Stimulated activated memory B cell treated with anti-CD40 and anti-IgM and Interleukin-4, amounts not matched to agents 10 μg/mL and 1 μg/mL and 100 μg/mL, for 72 hours (primary cell): ENCODE data around the gene STKLD1.
"Not testable (repeated sequence)": the region's sequence is repeated elsewhere in the genome, so short reads cannot be mapped to it uniquely, and the experiment has no call there.

Source experiments
- ATAC-seq: fragments of 150-1000 bp; cut with Tn5 transposase; 2 replicates; pipeline ENCODE4 v1.10.0; 2021
- H3K27ac Mint-ChIP-seq: one replicate; pipeline ENCODE4 v1.8.0; 2022; ENCODE audit warnings: mild to moderate bottlenecking, mixed read lengths
- H3K27me3 Mint-ChIP-seq: one replicate; pipeline ENCODE4 v1.8.0; 2022; ENCODE audit warnings: mixed read lengths
- H3K36me3 Mint-ChIP-seq: one replicate; pipeline ENCODE4 v1.8.0; 2022; ENCODE audit warnings: mixed read lengths
- H3K4me1 Mint-ChIP-seq: one replicate; pipeline ENCODE4 v1.8.0; 2022; ENCODE audit warnings: mixed read lengths
- H3K4me3 Mint-ChIP-seq: one replicate; pipeline ENCODE4 v1.8.0; 2022; ENCODE audit warnings: mild to moderate bottlenecking, moderate library complexity, mixed read lengths
- H3K9me3 Mint-ChIP-seq: one replicate; pipeline ENCODE4 v1.8.0; 2022; ENCODE audit warnings: mixed read lengths

STKLD1 gene

DNA sequence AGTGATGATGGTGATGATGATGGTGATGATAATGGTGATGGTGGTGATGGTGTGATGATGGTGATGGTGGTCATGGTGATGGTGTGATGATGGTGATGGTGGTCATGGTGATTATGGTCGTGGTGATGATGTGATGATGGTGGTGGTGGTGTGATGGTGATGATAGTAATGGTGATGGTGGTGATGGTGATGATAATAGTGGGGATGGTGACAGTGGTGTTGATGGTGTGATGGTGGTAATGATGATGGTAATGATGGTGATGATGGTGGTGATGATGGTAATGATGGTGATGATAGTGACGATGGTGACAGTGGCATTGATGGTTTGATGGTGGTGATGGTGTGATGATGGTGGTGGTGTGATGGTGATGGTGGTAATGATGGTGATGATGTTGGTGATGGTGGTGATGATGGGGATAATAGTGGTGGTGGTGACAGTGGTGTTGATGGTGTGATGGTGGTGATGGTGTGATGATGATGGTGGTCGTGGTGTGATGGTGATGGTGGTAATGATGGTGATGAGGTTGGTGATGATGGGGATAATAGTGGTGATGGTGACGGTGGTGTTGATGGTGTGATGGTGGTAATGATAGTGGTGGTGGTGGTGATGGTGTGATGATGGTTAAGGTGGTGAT lies 6.5 kb downstream of the STKLD1 start:
- no peaks in the 10 kb centered on the region for H3K4me1 Mint-ChIP-seq
- no peaks in the 10 kb centered on the region for H3K27me3 Mint-ChIP-seq
- H3K27ac Mint-ChIP-seq = no peak overlapping the region
- no peak overlapping the region for H3K4me3 Mint-ChIP-seq
- no peaks in the 10 kb centered on the region for H3K36me3 Mint-ChIP-seq
- H3K9me3 Mint-ChIP-seq = no peaks in the 10 kb centered on the region
- ATAC-seq = no peak

DNA sequence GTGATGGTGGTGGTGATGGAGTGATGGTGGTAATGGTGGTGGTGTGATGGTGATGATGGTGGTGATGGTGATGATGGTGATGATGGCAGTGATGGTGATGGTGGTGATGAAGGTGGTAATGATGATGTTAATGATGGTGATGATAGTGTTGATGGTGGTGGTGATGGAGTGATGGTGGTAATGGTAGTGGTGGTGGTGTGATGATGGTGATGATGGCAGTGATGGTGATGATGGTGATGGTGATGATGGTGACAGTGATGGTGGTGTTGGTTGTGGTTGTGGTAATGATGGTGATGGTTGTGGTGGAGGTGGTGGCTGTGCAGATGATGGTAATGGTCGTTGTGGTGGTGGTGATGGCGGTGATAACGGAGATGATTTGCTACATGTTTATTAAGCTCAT lies 7.3 kb downstream of the STKLD1 start:
- Mint-ChIP-seq H3K36me3 (no peaks in the 10 kb centered on the region), H3K4me1 (no peaks in the 10 kb centered on the region), H3K4me3 (no peak overlapping the region), H3K9me3 (no peaks in the 10 kb centered on the region), H3K27me3 (no peaks in the 10 kb centered on the region), H3K27ac (no peak overlapping the region)
- no peak for ATAC-seq

DNA sequence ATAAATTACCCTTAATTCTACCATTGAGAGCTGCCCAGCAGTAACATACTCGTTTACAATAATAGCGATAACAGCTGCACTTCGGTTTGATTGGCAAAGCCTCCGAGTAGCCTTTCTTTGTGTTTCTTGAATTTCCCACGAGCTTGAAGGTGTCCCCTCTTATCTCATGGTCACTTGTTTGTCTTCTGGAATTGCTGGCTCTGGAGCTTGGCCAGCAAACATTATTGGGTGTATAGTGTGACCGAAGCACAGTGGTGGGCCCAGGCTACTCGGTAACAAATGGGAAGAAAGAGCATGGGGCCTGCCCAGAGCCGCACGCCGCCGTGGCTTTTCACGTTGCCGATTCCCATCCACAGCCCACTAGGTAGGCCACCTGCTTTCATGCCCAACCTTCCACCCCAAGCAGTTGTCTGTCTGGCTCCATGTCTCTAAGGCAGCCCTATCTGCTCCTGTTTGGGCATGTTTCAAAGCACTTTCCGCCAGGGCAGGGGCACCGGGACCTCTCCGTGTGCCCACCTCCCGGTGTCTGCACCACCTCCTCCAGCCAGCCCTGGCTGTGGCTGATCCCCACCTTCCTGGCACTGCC lies 8.7 kb downstream of the STKLD1 start:
- ATAC-seq = no peak
- no peaks in the 10 kb centered on the region for H3K4me1 Mint-ChIP-seq
- H3K9me3 Mint-ChIP-seq = no peaks in the 10 kb centered on the region
- H3K27me3 Mint-ChIP-seq = peaks cover 8% of the 10 kb centered on the region
- no peaks in the 10 kb centered on the region for H3K36me3 Mint-ChIP-seq
- H3K27ac Mint-ChIP-seq = no peak overlapping the region
- no peak overlapping the region for H3K4me3 Mint-ChIP-seq

DNA sequence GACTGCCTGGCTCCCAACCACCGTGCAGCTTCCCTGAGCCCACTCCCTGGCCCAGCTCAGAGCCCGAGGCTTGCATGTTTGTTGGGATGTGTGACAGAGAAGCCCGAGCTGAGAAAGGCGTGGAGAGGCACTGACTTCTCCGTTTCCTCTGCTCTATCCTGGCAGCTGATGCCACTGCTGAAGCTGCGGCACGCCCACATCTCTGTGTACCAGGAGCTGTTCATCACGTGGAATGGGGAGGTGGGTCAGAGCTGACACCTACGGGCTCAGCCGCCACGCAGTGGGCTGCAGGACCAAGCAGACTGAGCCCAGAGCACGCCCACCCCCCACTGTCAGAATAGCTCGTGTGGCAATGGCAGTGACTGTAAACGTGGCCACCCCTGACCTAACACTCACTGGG lies 9.3 kb downstream of the STKLD1 start:
- Mint-ChIP-seq H3K9me3 (no peaks in the 10 kb centered on the region), H3K36me3 (no peaks in the 10 kb centered on the region), H3K27ac (no peak overlapping the region), H3K4me3 (no peak overlapping the region), H3K27me3 (peaks cover 15% of the 10 kb centered on the region), H3K4me1 (no peaks in the 10 kb centered on the region)
- no peak for ATAC-seq

DNA sequence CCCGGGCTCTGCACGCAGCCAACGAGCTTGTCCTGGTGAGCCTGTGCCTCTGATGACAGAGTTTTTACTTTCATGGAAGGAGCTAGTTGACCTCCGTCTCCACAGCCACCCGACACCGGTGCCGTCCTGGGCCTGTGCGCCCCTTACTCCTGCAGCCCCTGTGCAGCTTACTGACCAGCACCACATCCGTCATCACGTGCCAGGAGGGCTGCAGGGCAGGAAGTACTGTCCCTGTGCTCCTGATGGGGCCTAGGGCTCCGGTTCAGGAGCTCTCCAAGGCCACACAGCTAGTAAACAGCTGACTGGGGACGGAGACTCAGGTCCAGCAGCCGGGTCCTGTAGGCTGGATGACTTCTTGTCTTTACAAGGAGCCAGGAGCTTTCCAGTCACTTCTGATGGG lies 10.2 kb downstream of the STKLD1 start:
- Mint-ChIP-seq H3K27me3 (peaks cover 20% of the 10 kb centered on the region), H3K9me3 (no peaks in the 10 kb centered on the region), H3K27ac (no peak overlapping the region), H3K4me3 (no peak overlapping the region), H3K36me3 (no peaks in the 10 kb centered on the region), H3K4me1 (no peaks in the 10 kb centered on the region)
- no peak for ATAC-seq

DNA sequence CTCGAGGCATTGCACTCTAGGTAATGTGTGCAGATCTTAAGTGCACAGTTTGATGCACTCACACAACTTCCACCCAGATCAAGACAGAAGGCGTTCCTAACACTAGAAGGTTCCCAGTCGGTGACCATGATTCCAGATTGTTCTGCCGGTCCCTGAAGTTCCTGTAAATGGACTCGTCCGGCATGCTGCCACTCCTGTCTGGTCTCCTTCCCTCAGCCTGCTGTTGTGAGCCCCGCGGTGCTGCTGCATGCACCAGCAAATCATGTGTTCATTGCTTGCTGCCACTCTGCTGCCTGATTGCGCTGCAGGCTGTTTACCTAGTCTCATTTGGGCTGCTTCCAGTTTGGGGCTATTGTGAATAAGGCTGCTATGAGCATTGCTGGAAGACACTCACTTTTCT lies 11.5 kb downstream of the STKLD1 start:
- peaks cover 3% of the 10 kb centered on the region for H3K9me3 Mint-ChIP-seq
- H3K4me3 Mint-ChIP-seq = no peak overlapping the region
- H3K27me3 Mint-ChIP-seq = peaks cover 30% of the 10 kb centered on the region
- H3K36me3 Mint-ChIP-seq = no peaks in the 10 kb centered on the region
- H3K27ac Mint-ChIP-seq = no peak overlapping the region
- no peak for ATAC-seq
- H3K4me1 Mint-ChIP-seq = no peaks in the 10 kb centered on the region

DNA sequence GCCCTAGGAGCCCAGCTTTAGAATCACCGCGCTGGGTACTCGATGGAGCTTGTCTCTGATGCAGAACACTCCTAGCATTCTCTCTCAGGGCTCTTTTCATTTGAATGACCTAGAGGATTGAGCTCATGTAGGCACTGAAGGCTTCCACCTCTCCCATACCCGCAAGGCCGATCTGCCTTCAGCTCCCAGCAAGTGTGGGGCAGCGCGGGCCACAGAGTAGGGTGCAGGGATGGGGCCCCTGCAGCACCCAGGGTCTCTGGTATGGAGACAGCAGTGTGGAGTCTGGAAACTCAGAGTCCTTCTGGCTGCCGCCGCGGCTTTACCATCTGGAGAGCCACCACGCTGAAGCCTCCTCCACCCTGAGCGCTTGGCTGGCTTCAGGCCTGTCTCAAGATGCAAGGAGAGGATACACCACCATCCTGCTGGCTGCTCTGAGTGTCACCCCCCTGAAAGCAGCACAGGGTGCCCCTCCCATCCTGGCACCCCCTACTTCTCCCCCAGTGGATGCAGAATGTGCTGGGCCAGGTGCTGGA lies 12.9 kb downstream of the STKLD1 start:
- Mint-ChIP-seq H3K9me3 (peaks cover 3% of the 10 kb centered on the region), H3K36me3 (no peaks in the 10 kb centered on the region), H3K27me3 (peaks cover 44% of the 10 kb centered on the region), H3K27ac (no peak overlapping the region), H3K4me3 (no peak overlapping the region), H3K4me1 (no peaks in the 10 kb centered on the region)
- ATAC-seq = no peak

DNA sequence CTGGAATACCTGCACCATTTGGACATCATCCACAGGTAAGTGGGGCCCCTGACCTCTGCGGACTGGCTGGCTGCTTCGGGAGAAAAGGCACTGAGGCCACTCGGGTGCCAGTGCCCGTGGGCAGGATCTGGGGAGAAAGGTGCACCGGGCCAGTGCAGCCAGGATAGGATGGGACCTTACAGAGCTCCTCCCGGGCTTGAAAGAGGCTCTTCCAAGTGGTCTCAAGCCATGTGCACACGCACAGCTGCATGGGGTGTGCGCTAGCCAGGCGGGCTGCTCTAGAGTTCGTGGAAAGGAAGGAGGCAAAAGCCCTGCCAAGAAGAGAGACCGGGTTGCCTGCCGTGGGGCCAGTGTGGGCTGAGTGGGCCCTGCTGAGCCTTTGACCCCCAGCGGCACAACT lies 13.4 kb downstream of the STKLD1 start:
- Mint-ChIP-seq H3K4me3 (no peak overlapping the region), H3K9me3 (peaks cover 3% of the 10 kb centered on the region), H3K36me3 (no peaks in the 10 kb centered on the region), H3K27me3 (peaks cover 49% of the 10 kb centered on the region), H3K4me1 (no peaks in the 10 kb centered on the region), H3K27ac (no peak overlapping the region)
- no peak for ATAC-seq

DNA sequence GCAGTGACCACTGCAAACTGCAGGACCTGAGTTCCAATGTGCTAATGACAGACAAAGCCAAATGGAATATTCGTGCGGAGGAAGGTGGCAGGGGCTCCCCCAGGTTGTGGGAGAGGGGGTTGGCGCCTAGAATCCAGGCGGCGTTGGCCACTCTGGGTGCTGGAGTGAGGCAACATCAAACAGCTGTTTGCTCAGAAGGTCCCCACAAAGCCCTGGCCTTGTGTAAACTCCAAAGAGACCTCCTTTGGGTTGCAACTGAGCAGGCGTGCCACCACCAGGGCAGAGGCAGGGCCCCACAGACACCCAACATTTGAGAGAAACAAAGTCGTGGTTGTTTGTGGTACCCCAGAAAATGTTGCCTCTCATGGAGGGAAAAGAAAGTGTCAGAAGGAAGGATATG lies 14.5 kb downstream of the STKLD1 start:
- Mint-ChIP-seq H3K4me3 (no peak overlapping the region), H3K9me3 (peaks cover 3% of the 10 kb centered on the region), H3K27me3 (peaks cover 61% of the 10 kb centered on the region), H3K27ac (no peak overlapping the region), H3K4me1 (no peaks in the 10 kb centered on the region), H3K36me3 (no peaks in the 10 kb centered on the region)
- no peak for ATAC-seq

DNA sequence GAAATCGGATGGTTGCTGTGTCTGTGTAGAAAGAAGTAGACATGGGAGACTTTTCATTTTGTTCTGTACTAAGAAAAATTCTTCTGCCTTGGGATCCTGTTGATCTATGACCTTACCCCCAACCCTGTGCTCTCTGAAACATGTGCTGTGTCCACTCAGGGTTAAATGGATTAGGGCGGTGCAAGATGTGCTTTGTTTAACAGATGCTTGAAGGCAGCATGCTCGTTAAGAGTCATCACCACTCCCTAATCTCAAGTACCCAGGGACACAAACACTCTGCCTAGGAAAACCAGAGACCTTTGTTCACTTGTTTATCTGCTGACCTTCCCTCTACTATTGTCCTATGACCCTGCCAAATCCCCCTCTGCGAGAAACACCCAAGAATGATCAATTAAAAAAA lies 15.3 kb downstream of the STKLD1 start:
- not testable (repeated sequence) for ATAC-seq, H3K27ac Mint-ChIP-seq, H3K4me3 Mint-ChIP-seq, H3K36me3 Mint-ChIP-seq, H3K9me3 Mint-ChIP-seq, H3K4me1 Mint-ChIP-seq
- H3K27me3 Mint-ChIP-seq = peaks cover 62% of the 10 kb centered on the region

DNA sequence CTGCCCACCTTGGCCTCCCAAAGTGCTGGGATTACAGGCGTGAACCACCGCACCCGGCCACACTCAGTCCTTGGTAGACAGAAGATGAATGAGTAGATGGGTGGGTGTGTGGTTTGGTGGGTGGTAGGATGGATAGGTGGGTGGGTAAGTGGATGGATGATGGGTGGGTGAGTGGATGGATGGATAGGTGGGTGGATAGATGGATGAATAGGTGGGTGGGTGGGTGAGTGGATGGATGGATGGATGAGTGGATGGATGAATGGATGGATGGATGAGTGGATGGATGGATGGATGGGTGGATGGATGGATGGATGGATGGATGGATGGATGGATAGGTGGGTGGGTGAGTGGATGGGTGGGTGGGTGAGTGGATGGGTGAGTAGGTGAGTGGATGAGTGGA lies 16.1 kb downstream of the STKLD1 start:
- not testable (repeated sequence) for ATAC-seq, H3K36me3 Mint-ChIP-seq, H3K4me1 Mint-ChIP-seq, H3K27ac Mint-ChIP-seq, H3K9me3 Mint-ChIP-seq, H3K4me3 Mint-ChIP-seq
- peaks cover 62% of the 10 kb centered on the region for H3K27me3 Mint-ChIP-seq

DNA sequence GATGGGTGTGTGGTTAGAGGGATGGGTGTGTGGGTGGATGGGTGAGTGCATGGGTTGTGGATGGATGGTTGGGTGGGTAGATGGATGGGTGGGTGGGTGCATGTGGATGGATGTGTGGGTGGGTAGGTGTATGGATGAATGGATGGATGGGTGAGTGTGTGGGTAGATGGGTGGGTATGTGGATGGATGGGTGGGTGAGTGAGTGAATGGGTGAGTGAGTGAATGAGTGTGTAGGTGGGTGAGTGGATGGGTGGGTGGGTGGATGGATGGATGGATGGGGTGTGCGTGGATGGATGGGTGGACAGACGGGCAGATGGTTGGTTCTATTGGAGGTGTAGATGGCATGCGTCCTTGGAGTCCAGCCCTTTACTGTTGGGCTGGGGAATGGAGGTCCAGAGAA lies 17.2 kb downstream of the STKLD1 start:
- Mint-ChIP-seq H3K36me3 (no peaks in the 10 kb centered on the region), H3K4me3 (no peak overlapping the region), H3K27me3 (peaks cover 62% of the 10 kb centered on the region), H3K4me1 (no peaks in the 10 kb centered on the region), H3K27ac (no peak overlapping the region), H3K9me3 (peaks cover 3% of the 10 kb centered on the region)
- no peak for ATAC-seq

DNA sequence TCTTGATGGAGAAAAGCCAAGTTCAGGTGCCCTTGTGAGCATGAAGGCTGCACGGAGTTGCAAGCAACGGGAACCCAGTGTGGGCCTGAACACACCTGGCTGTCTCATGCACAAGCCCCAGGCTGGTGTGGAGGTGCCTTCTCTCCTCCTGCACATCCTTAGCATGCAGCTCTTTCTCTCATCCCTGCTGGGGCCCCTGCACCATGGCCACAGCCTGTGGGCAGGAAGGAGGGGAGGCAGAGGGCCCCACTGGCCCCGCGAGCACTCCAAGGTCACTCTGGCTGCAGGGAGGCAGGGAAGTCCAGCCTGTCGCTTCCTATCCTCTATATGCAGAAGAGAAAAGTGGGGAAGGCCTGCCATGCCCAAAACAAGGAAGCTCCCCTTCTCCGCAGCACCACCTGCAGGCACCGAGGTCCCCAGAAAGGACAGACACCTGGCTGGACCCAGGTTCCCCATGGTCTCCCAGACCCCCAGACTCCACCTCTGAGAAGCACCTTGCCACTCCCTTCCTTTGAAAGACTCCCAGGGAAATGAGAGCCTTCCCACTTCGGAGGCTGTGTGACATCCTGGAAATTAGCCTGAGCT lies 18.6 kb downstream of the STKLD1 start:
- Mint-ChIP-seq H3K36me3 (no peaks in the 10 kb centered on the region), H3K9me3 (peaks cover 3% of the 10 kb centered on the region)

DNA sequence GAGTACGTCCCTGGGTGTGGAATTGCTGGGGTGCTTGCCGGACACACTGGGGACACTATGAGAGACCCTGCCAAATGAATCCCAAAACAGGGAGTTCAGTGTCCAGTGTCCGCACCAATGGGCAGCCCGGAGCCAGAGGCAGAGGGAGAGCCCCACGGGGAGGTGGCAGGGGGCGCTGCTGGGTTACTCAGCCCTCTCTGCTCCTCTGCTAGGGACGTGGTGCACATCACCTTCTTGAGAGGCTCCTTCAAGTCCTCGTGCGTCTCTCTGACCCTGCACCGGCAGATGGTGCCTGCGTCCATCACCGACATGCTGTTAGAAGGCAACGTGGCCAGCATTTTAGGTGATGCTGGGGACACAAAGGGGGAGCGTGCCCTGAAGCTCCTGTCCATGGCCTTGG lies 20.8 kb downstream of the STKLD1 start:
- ATAC-seq = no peak

More for the DNA sequence above, 18.6 kb downstream of the STKLD1 start:
- Mint-ChIP-seq H3K27me3 (peaks cover 55% of the 10 kb centered on the region), H3K27ac (no peak overlapping the region), H3K4me1 (no peaks in the 10 kb centered on the region), H3K4me3 (no peak overlapping the region)
- no peak for ATAC-seq

DNA sequence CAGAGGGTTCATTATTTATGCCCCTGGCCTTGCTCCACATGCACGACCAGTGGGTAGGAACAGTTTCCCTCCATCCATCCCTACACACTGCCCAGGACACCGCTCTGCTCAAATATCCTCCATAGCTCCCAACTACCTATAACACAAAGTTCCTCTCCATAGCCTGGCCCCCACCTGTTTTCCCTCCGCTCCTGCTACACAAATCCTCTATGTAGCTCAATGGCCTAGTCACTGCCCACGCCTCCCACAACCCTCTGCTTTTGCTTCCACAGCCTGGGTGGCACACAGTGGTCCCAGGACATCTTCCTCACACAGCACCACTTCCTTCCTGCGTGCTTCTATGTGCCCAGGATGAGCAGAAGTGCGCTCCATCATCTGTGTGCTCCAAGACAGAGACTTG lies 21.2 kb downstream of the STKLD1 start:
- no peaks in the 10 kb centered on the region for H3K4me1 Mint-ChIP-seq
- H3K27me3 Mint-ChIP-seq = peaks cover 35% of the 10 kb centered on the region

More for the DNA sequence above, 20.8 kb downstream of the STKLD1 start:
- no peaks in the 10 kb centered on the region for H3K4me1 Mint-ChIP-seq
- H3K27ac Mint-ChIP-seq = no peak overlapping the region
- H3K9me3 Mint-ChIP-seq = peaks cover 3% of the 10 kb centered on the region
- no peak overlapping the region for H3K4me3 Mint-ChIP-seq
- no peaks in the 10 kb centered on the region for H3K36me3 Mint-ChIP-seq
- H3K27me3 Mint-ChIP-seq = peaks cover 39% of the 10 kb centered on the region

DNA sequence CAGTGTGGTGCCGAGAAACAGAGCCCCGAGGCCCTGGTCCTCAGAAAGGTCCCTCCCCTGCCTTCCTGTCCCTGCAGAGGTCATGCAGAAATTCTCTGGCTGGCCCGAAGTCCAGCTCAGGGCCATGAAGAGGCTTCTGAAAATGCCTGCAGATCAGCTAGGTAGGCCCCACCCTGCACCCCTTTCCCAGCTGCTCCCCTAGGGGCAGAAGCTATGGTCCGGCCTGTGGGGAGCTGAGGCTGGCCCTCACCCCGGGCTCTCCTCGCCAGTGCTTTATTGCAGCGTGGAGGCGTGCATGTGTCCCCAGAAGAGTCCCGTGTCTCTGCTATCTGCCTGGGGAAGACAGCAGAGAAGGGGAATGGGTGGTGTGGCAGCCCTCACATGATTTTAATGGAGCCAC lies 21.7 kb downstream of the STKLD1 start:
- no peaks in the 10 kb centered on the region for H3K36me3 Mint-ChIP-seq
- no peak overlapping the region for H3K27ac Mint-ChIP-seq
- H3K27me3 Mint-ChIP-seq = peaks cover 30% of the 10 kb centered on the region
- H3K4me3 Mint-ChIP-seq = no peak overlapping the region
- ATAC-seq = no peak
- no peaks in the 10 kb centered on the region for H3K9me3 Mint-ChIP-seq
- H3K4me1 Mint-ChIP-seq = no peaks in the 10 kb centered on the region

More for the DNA sequence above, 21.2 kb downstream of the STKLD1 start:
- peaks cover under 1% of the 10 kb centered on the region for H3K9me3 Mint-ChIP-seq
- ATAC-seq = no peak
- H3K4me3 Mint-ChIP-seq = no peak overlapping the region
- no peak overlapping the region for H3K27ac Mint-ChIP-seq
- no peaks in the 10 kb centered on the region for H3K36me3 Mint-ChIP-seq
